ENCODE measurements around the gene CCR9. TPM values are rescaled to one million over a fixed set of nuclear protein-coding genes. Genes with fewer than 3 reads are reported as not detected.

Gene CCR9
- total RNA-seq, 1 donor from 2014 or later = not detected

GRCh38 chr3:45906681-45907407, 20.5 kb downstream of the CCR9 start:
- intact Hi-C loops (cut with micrococcal nuclease) = loop anchor here (5.0 kb wide), 1 partner anchor 35 kb away; no protein-coding TSS in a partner anchor

GRCh38 chr3:45907769-45908705, 21.7 kb downstream of the CCR9 start:
- intact Hi-C loops (cut with micrococcal nuclease) = loop anchor here (5.0 kb wide), 1 partner anchor 36 kb away; no protein-coding TSS in a partner anchor

GRCh38 chr3:45908761-45909160, 22.4 kb downstream of the CCR9 start:
- intact Hi-C loops (cut with micrococcal nuclease) = loop anchor here (5.0 kb wide), 1 partner anchor 36 kb away; no protein-coding TSS in a partner anchor

GRCh38 chr3:45909542-45909941, 23.2 kb downstream of the CCR9 start:
- intact Hi-C loops (cut with micrococcal nuclease) = loop anchor here (5.0 kb wide), 1 partner anchor 37 kb away; no protein-coding TSS in a partner anchor

GRCh38 chr3:45910892-45911291, 24.5 kb downstream of the CCR9 start:
- intact Hi-C loops (cut with micrococcal nuclease) = no loop called here

- intact Hi-C loops (cut with micrococcal nuclease) = no loop called here
Measured at GRCh38 chr3:45911511-45912226, 25.3 kb downstream of the CCR9 start.

GRCh38 chr3:45912435-45912834, 26.1 kb downstream of the CCR9 start:
- intact Hi-C loops (cut with micrococcal nuclease) = no loop called here

GRCh38 chr3:45914362-45915058, 28.2 kb downstream of the CCR9 start:
- intact Hi-C loops (cut with micrococcal nuclease) = loop anchor here (5.0 kb wide), 1 partner anchor 72 kb away; the partner anchor contains the start of gene LZTFL1

GRCh38 chr3:45915059-45915439, 28.7 kb downstream of the CCR9 start:
- intact Hi-C loops (cut with micrococcal nuclease) = loop anchor here (5.0 kb wide), 1 partner anchor 73 kb away; the partner anchor contains the start of gene LZTFL1

GRCh38 chr3:45915518-45916231, 29.3 kb downstream of the CCR9 start:
- intact Hi-C loops (cut with micrococcal nuclease) = loop anchor here (5.0 kb wide), 1 partner anchor 73 kb away; the partner anchor contains the start of gene LZTFL1

GRCh38 chr3:45917146-45917898, 31.0 kb downstream of the CCR9 start:
- intact Hi-C loops (cut with micrococcal nuclease) = loop anchor here (5.0 kb wide), 1 partner anchor 75 kb away; the partner anchor contains the start of gene LZTFL1

- intact Hi-C loops (cut with micrococcal nuclease) = no loop called here
Measured at GRCh38 chr3:45921158-45922038, 35.1 kb downstream of the CCR9 start.

- intact Hi-C loops (cut with micrococcal nuclease) = no loop called here
Measured at GRCh38 chr3:45922039-45922326, 35.6 kb downstream of the CCR9 start.

- intact Hi-C loops (cut with micrococcal nuclease) = no loop called here
Measured at GRCh38 chr3:45922950-45923590, 36.7 kb downstream of the CCR9 start.

- intact Hi-C loops (cut with micrococcal nuclease) = no loop called here
Measured at GRCh38 chr3:45923755-45924154, 37.4 kb downstream of the CCR9 start.

- intact Hi-C loops (cut with micrococcal nuclease) = loop anchor here (5.0 kb wide), 1 partner anchor 416 kb away; no protein-coding TSS in a partner anchor
Measured at GRCh38 chr3:45927881-45928280, 41.5 kb downstream of the CCR9 start.

GRCh38 chr3:45929042-45929679, 42.8 kb downstream of the CCR9 start:
- intact Hi-C loops (cut with micrococcal nuclease) = loop anchor here (1.0 to 5.0 kb wide), 2 partner anchors 168 to 417 kb away; no protein-coding TSS in a partner anchor

Data from T-helper 2 cell treated with Interferon-gamma antibody and Interleukin-4, amounts not matched to agents 100 ng/mL and 5 ng/mL, for 36 hours (primary cell).